Heart right ventricle (tissue), 16 donors: ENCODE results near the gene NDRG4. TPM values are rescaled to one million over a fixed set of nuclear protein-coding genes. Genes with fewer than 3 reads are reported as not detected.

Experiments used
- ATAC-seq, 8 donors: fragments of 200-7000 bp; cut with Tn5 transposase; one replicate each; pipeline ENCODE4 v1.9.1; 2020; ENCODE audit warnings: mild to moderate bottlenecking in 8 of 8, moderate library complexity in 8 of 8, moderate number of reproducible peaks in 1 of 8
- DNase-seq, 2 donors: peaks; one replicate each; pipeline ENCODE4 v3.0.0-alpha.2; 2020
- H3K27ac ChIP-seq, 10 donors: fragments of 200-600 bp; sonication (generic) in 2 of 10; one replicate each; pipeline versions ENCODE4 v1.5.0 to v1.8.0; 2020 to 2022; ENCODE audit warnings: mild to moderate bottlenecking in 3 of 10
- H3K27me3 ChIP-seq, 7 donors: fragments of 200-600 bp; one replicate each; pipeline ENCODE4 v1.8.0; 2021 to 2022; ENCODE audit warnings: mild to moderate bottlenecking in 2 of 7
- H3K36me3 ChIP-seq, 9 donors: fragments of 200-600 bp; sonication (generic) in 1 of 9; one replicate each; pipeline versions ENCODE4 v1.5.0 to v1.8.0; 2020 to 2022; ENCODE audit warnings: mild to moderate bottlenecking in 2 of 9
- H3K4me1 ChIP-seq, 9 donors: fragments of 200-600 bp; sonication (generic) in 1 of 9; one replicate each; pipeline versions ENCODE4 v1.5.0 to v1.8.0; 2020 to 2022; ENCODE audit warnings: mild to moderate bottlenecking in 4 of 9
- H3K4me3 ChIP-seq, 10 donors: fragments of 200-600 bp; sonication (generic) in 2 of 10; one replicate each; pipeline versions ENCODE4 v1.5.0 to v1.8.0; 2020 to 2022; ENCODE audit warnings: mild to moderate bottlenecking in 7 of 10, moderate library complexity in 2 of 10
- H3K9me3 ChIP-seq, 11 donors: fragments of 200-600 bp in 10 of 11; sonication (generic) in 2 of 11; one replicate each; pipeline versions ENCODE4 v1.5.0 to v1.8.0; 2013 to 2022; ENCODE audit warnings: mild to moderate bottlenecking in 2 of 11, control low read depth in 1 of 11, moderate library complexity in 1 of 11
- WGBS, 2 donors: extraction: QIAGEN DNeasy Blood & Tissue Kit; methylation state at CpG; one replicate each; pipeline ENCODE4 v1.1.7; 2013; ENCODE audit warnings: inconsistent platforms in 1 of 2; 5-methylcytosine and 5-hydroxymethylcytosine counted together
- intact Hi-C, 10 donors: fragments of 100-400 bp; cut with DNase I; formaldehyde crosslinking; loops; one replicate each; pipeline versions ENCODE4 v1.11.1 to v1.14.2; 2022
- polyA plus RNA-seq, 2 donors: library from polyadenylated mRNA; stranded (reverse); fragments of 200-250 nt; gene quantifications; one replicate each; pipeline ENCODE4 v1.2.3, GENCODE V29; 2013
- total RNA-seq, 10 donors: library from RNA; stranded (reverse); fragmentation: NEBNext Ultra II Directional in 3 of 10; extraction: Animal tissue kit (Norgen Biotek cat#: 25700) in 3 of 10; gene quantifications; one replicate each; pipeline versions ENCODE4 v1.2.1 to v1.2.4, GENCODE V29; 2021 to 2023
- TF ChIP-seq, protein P1 (sequence below), 9 donors: fragments of 200-600 bp; sonication (generic) in 2 of 9; IDR thresholded peaks; one replicate each; pipeline versions ENCODE4 v1.5.0 to v1.8.0; 2021 to 2022; ENCODE audit warnings: antibody characterized with exemption in 9 of 9, mild to moderate bottlenecking in 5 of 9, moderate library complexity in 1 of 9
- donor health status: Arrhythmogenic right ventricular cardiomyopathy.
- donor health status: ischemic (EF 13 %, LVEDD 7.1; RV severe dilation, severe dysfunction).
- donor health status: healthy with polysubstance abuse.
- donor health status: DM: no; HTN: yes; CAD: no.
- donor health status: DM: no; HTN: no; CAD: no.
- donor health status: ischemic (EF 25% LVEDD 6.9; RV normal size, moderate dysfunction).
- donor health status: ischemic (EF 25% LVEDD 5.7; RV mildly dilated, moderate dysfunction).
- donor health status: healthy.
- donor health status: DM: yes; HTN: yes; CAD: no.
- donor health status: Ischemic cardiomyopathy.
- donor health status: ischemic (EF 35%, LVEDD 5.7; RV mildly dilated, moderate dysfunction).
- donor health status: nonischemic (EF 11% LVEDD 7.7; RV severe dilation, severe dysfunction).
- donor health status: DM: yes; HTN: yes; CAD: no.
- donor health status: PGD.
- donor health status: ischemic (EF 29% LVEDD 5.4; RV normal size, mild dysfunction).
- donor health status: nonischemic (EF 23%, LVEDD 6.1; RV moderate dilation, normal function).

NDRG4 gene
- total and polyA plus RNA-seq, 12 donors, result 286 to 821 (median 539) TPM

DNA sequence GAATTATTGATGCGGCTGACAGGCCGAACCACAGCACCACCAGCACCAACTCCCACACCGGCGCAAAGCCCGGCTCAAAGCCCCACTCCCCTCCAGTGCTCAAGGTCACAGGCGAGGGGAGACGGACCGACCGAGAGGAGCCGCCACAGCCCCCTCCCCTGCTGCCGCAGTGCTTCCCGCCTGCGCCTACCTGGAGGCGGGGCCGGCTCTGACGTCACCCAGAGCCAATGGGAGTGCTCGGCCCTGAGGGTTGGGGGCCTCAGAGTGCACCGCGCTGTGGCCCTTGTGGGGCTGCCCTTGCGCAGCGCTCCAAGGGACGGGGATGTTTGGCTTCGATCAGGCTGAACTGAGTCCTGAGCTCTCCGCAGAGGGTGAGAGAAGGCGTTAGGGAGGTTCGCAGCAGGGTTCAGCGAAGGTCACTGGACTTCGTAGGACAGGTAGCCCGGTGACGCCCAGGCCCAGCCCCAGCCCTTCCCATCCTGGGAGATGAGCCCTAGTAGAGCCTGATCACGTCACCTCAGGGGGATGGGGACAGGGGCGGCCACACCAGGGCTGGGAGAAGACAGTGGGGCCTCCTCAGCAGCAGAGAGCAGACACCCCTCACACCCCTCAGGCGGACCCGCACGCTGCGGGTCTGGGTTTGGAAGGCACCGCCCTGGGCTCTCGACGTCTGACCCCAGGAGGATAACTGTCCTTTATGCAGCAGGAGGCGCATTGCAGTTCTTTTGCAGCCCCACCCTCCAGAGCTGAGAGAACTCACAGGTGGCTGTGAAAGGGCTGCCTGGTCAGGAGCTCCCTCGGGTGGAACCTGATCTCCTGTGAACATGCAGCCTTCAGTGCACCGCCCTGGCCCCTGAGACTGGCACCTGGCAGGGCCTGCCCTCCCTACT, 1.5 kb downstream of the NDRG4 start:
- DNase-seq (no peak), ATAC-seq (peak in 4 of 8 donors; percentile 3 to 11 (median 7))
- peaks cover 0 to 34% (median 0%) of the 10 kb centered on the region in 7 donors for H3K27me3 ChIP-seq
- H3K9me3 ChIP-seq, result no peaks in the 10 kb centered on the region
- intact Hi-C loops, result loop anchor here in 1 of 10 donors (10.0 kb wide), 1 partner anchor 153 kb away; no protein-coding TSS in a partner anchor
- TF ChIP-seq, protein P1, sequence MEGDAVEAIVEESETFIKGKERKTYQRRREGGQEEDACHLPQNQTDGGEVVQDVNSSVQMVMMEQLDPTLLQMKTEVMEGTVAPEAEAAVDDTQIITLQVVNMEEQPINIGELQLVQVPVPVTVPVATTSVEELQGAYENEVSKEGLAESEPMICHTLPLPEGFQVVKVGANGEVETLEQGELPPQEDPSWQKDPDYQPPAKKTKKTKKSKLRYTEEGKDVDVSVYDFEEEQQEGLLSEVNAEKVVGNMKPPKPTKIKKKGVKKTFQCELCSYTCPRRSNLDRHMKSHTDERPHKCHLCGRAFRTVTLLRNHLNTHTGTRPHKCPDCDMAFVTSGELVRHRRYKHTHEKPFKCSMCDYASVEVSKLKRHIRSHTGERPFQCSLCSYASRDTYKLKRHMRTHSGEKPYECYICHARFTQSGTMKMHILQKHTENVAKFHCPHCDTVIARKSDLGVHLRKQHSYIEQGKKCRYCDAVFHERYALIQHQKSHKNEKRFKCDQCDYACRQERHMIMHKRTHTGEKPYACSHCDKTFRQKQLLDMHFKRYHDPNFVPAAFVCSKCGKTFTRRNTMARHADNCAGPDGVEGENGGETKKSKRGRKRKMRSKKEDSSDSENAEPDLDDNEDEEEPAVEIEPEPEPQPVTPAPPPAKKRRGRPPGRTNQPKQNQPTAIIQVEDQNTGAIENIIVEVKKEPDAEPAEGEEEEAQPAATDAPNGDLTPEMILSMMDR (IDR thresholded peaks at IDR 0.05), result no peak
- H3K36me3 ChIP-seq, result peaks cover 0 to 59% (median 12%) of the 10 kb centered on the region in 9 donors
- peak overlapping the region in 6 of 10 donors; percentile 20 to 43 (median 34) for H3K27ac ChIP-seq
- WGBS, 2 donors, result 52 to 56% methylated on average over 40 to 42 of the region's 42 CpGs
- H3K4me1 ChIP-seq, result peaks cover 6 to 47% (median 12%) of the 10 kb centered on the region in 9 donors
- peak overlapping the region in 5 of 10 donors; percentile 4 to 37 (median 22) for H3K4me3 ChIP-seq

DNA sequence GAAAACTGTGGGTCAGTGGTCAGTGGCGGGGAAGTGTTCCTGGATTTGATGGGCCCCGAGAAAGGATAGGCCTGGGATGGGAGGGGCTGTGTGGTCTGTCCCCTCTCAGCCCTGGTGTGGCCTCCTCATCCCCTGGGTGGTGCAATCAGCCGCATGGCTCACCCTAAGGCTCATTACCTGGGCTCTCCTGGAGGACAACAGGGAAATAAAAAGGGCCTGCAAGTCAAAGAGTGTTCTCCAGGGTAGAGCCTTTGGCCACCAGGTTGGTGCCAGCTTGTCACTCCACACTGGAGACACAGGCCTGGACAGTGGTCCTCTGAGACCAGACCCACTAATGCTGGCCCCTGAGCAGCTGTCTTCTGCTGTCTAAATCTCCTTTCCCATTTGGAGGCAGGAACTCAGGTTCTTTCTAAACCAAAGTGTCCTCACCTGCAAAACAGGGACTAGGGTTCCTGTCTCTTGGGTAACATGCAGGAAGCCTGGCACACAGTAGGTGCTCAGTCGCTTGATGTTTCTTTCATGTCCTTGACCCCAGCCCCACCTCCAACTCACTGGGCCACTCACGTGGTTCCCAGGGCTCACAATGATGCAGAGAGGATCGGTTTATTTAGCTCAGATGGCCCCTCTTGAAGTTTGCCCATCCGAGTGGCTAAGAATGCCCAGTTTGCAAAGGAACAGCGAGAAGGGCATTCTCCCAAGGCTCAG, 2.4 kb downstream of the NDRG4 start:
- intact Hi-C loops, result loop anchor here in 1 of 10 donors (10.0 kb wide), 1 partner anchor 152 kb away; no protein-coding TSS in a partner anchor
- no peak for DNase-seq
- H3K4me1 ChIP-seq, result peaks cover 4 to 38% (median 9%) of the 10 kb centered on the region in 9 donors
- H3K27me3 ChIP-seq, result peaks cover 0 to 34% (median 0%) of the 10 kb centered on the region in 7 donors
- TF ChIP-seq, protein P1 (IDR thresholded peaks at IDR 0.05), result no peak
- peaks cover 0 to 66% (median 12%) of the 10 kb centered on the region in 9 donors for H3K36me3 ChIP-seq
- peak overlapping the region in 1 of 10 donors; percentile 20 for H3K27ac ChIP-seq
- no peak for ATAC-seq
- 75 to 86% methylated on average over 8 of the region's 8 CpGs for WGBS, 2 donors
- no peak overlapping the region for H3K4me3 ChIP-seq
- no peaks in the 10 kb centered on the region for H3K9me3 ChIP-seq

DNA sequence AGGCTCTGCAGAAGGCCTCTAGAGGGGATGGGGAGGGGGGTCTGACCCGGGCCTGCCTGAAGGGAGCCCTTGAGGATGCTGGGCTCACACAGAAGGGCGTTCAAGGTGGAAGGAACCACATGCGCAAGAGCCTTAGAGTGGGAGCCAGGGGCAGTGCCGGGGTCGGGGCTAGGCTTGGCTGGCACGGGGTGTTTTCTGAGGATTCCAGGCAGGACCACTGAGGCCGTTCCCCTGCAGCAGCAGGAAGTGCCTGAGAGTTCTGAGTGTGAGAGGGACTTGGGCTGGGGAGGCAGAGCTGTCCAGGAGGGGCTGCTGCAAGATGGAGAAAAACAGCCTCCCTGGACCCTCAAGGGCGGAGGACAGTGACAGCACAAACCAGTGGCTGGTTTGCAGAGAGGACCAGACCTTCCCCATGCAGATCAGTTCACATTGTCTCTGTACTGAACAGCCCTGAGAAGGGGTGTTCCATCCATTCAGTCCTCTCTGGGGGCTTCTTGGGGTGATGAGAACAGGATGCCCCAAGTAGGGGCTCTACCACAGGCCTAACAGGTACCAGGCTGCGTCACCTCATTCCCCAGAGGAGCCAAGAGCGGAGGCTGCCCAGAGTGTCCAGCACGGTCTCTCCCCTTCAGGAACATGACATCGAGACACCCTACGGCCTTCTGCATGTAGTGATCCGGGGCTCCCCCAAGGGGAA, 3.4 kb downstream of the NDRG4 start:
- Histone ChIP-seq H3K27ac (no peak overlapping the region), H3K4me3 (no peak overlapping the region), H3K9me3 (no peaks in the 10 kb centered on the region), H3K27me3 (peaks cover 0 to 34% (median 0%) of the 10 kb centered on the region in 7 donors), H3K36me3 (peaks cover 0 to 68% (median 12%) of the 10 kb centered on the region in 9 donors), H3K4me1 (peaks cover 4 to 31% (median 9%) of the 10 kb centered on the region in 9 donors)
- intact Hi-C loops, result loop anchor here in 1 of 10 donors (10.0 kb wide), 1 partner anchor 151 kb away; no protein-coding TSS in a partner anchor
- DNase-seq (no peak), ATAC-seq (no peak)
- WGBS, 2 donors, result 85 to 92% methylated on average over 14 of the region's 14 CpGs
- TF ChIP-seq, protein P1 (IDR thresholded peaks at IDR 0.05), result no peak
